ENCODE results near the gene RNF111.

The RNF111 gene

GRCh38 chr15:59131456-59131855 lies 144.0 kb downstream of the RNF111 start:
- TF ChIP-seq REST (IDR thresholded peaks at IDR 0.05; ENCODE audit: insufficient read depth in 1 of 2, low read depth in 2 of 2, low read length in 2 of 2) (no peak), SIN3A (IDR thresholded peaks at IDR 0.05; ENCODE audit: borderline replicate concordance, insufficient read depth, low read length) (no peak), FOXP2 (optimal IDR thresholded peaks at IDR 0.05; ENCODE audit: borderline replicate concordance, extremely low read depth, extremely low read length, insufficient read depth) (no peak)

DNA sequence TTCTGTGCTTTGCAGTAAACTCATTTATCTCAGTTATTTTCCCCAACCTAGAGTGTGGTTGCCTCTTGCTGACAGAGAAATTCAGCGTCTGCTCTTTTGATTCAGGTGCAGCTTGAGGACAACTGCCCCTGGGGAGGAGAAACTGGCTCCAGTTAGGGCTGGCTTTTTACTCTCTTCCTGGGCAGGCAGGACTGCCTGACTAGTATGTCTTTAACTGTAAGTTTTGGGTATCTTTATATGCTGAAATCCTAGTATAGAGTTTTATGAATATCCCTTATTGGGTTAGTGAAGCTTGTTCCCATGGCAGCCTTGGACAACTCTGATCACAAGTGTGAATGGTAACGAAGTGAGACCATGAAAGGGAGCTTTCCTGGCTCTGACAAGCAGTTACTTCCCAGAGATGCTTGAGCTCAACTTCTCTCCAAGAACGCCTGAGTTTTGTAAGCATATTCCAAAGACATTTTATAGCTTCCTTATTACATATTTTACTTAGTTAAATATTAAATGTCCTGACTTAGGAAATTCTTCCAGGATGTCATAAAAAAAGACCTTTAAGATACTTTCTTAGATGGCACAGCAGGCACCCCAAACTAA lies 144.6 kb downstream of the RNF111 start:
- TF ChIP-seq REST (IDR thresholded peaks at IDR 0.05; ENCODE audit: insufficient read depth in 1 of 2, low read depth in 2 of 2, low read length in 2 of 2), result no peak
- TF ChIP-seq TAF1 (IDR thresholded peaks at IDR 0.05; ENCODE audit: borderline replicate concordance, insufficient read depth, low read length), result no peak
- no peak for TF ChIP-seq POLR2AphosphoS5 (IDR thresholded peaks at IDR 0.05; ENCODE audit: low read depth, low read length)
- no peak for TF ChIP-seq SIN3A (IDR thresholded peaks at IDR 0.05; ENCODE audit: borderline replicate concordance, insufficient read depth, low read length)
- no peak for TF ChIP-seq FOXP2 (optimal IDR thresholded peaks at IDR 0.05; ENCODE audit: borderline replicate concordance, extremely low read depth, extremely low read length, insufficient read depth)

GRCh38 chr15:59133929-59134427 lies 146.5 kb downstream of the RNF111 start:
- TF ChIP-seq SIN3A (IDR thresholded peaks at IDR 0.05; ENCODE audit: borderline replicate concordance, insufficient read depth, low read length), result no peak
- TF ChIP-seq POLR2AphosphoS5 (IDR thresholded peaks at IDR 0.05; ENCODE audit: low read depth, low read length), result no peak
- no peak for TF ChIP-seq REST (IDR thresholded peaks at IDR 0.05; ENCODE audit: insufficient read depth in 1 of 2, low read depth in 2 of 2, low read length in 2 of 2)
- no peak for TF ChIP-seq TAF1 (IDR thresholded peaks at IDR 0.05; ENCODE audit: borderline replicate concordance, insufficient read depth, low read length)
- TF ChIP-seq FOXP2 (optimal IDR thresholded peaks at IDR 0.05; ENCODE audit: borderline replicate concordance, extremely low read depth, extremely low read length, insufficient read depth), result no peak

DNA sequence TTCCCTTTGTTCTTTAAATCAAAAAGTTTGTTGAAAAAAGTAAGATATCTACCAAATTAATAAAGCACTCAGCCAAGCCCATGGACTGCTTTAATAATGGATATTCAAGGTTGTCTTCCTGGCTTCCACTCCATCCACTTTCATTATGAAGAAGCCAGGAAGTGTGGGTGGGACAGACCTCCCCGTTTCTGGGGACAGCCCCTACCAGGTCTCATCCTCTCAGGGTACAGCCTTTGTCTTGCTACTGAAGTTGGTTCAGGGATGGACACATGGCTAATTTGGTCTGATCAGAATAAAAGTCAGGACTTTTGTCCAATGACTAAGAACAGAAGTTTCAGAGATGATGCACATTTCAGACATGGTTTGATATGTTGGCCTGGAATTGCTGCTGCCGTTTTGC lies 150.1 kb downstream of the RNF111 start:
- TF ChIP-seq SIN3A (IDR thresholded peaks at IDR 0.05; ENCODE audit: borderline replicate concordance, insufficient read depth, low read length) (no peak), REST (IDR thresholded peaks at IDR 0.05; ENCODE audit: insufficient read depth in 1 of 2, low read depth in 2 of 2, low read length in 2 of 2) (no peak), TAF1 (IDR thresholded peaks at IDR 0.05; ENCODE audit: borderline replicate concordance, insufficient read depth, low read length) (no peak), FOXP2 (optimal IDR thresholded peaks at IDR 0.05; ENCODE audit: borderline replicate concordance, extremely low read depth, extremely low read length, insufficient read depth) (no peak), POLR2AphosphoS5 (IDR thresholded peaks at IDR 0.05; ENCODE audit: low read depth, low read length) (no peak)

DNA sequence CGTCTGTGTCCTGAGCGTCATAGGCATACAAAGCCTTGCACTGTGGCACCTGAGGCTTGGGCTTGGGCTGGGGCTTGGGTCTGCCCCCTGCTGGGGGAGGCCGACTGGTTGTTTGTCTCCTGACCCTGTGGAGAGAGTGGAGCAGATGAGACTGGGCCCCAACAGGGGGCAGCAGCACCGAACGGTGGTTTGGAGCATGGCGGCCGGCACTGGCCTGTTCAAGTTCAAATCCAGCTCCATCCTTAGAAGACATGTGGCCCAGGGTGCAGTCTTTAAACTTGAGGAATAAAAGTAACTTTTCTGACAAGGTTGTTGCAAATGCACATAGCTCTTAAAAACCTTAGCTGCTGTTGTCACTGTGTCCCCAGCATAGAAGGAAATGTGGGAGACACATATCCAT lies 150.8 kb downstream of the RNF111 start:
- TF ChIP-seq REST (IDR thresholded peaks at IDR 0.05; ENCODE audit: insufficient read depth in 1 of 2, low read depth in 2 of 2, low read length in 2 of 2) (no peak), TAF1 (IDR thresholded peaks at IDR 0.05; ENCODE audit: borderline replicate concordance, insufficient read depth, low read length) (no peak), POLR2AphosphoS5 (IDR thresholded peaks at IDR 0.05; ENCODE audit: low read depth, low read length) (no peak)

Data from PFSK-1 (cell line).